CD1c-positive myeloid dendritic cell (primary cell): ENCODE results near the gene NRN1L.
A peak's percentile ranks its signal among the peaks of the same experiment; 100 is the strongest.
"Not testable (repeated sequence)": the region's sequence is repeated elsewhere in the genome, so short reads cannot be mapped to it uniquely, and the experiment has no call there.

Source experiments
- DNase-seq: peaks from one replicate; pipeline ENCODE4 v3.0.0-alpha.2; 2016; ENCODE audit errors: extremely low spot score

Gene NRN1L

GRCh38 chr16:67884684-67885083 is at the start of gene NRN1L:
NRN1L (plus strand) TSS chr16:67884885; CDS start chr16:67884904, 19 bp downstream.
- no peak for DNase-seq

DNA sequence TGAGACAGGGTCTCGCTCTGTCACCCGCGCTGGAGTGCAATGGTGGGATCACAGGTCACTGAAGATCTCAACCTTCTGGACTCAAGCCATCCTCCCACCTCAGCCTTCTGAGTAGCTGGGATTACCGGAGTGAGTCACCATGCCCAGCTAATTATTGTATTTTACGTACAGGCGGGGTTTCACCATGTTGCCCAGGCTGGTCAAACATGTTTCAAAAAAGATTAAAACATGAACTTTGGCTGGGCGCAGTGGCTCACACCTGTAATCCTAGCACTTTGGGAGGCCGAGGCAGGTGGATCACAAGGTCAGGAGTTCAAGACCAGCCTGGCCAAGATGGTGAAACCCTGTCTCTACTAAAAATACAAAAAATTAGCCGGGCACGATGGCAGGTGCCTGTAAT is 47.5 kb upstream of the NRN1L start:
- DNase-seq: not testable (repeated sequence)

DNA sequence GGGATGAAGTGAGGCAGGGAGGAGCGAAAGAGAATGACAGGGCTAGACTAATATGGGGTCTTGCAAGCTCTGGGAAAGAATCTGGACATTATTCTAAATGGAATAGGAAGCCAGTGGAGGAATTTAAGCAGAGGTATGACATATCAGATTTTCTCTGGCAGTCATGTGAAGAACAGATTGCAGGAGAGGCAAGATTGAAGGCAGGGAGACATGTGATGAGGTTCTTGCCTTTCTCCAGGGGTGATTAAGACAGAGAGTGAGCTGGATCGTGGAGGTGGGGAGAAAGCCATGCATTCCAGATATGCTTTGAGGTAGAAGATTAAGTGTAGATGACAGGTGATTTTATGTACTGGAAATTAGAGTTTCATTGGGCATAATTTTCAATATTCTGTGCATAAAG is 46.9 kb upstream of the NRN1L start:
- DNase-seq: no peak

GRCh38 chr16:67841198-67841815 is 43.4 kb upstream of the NRN1L start:
- DNase-seq: no peak

DNA sequence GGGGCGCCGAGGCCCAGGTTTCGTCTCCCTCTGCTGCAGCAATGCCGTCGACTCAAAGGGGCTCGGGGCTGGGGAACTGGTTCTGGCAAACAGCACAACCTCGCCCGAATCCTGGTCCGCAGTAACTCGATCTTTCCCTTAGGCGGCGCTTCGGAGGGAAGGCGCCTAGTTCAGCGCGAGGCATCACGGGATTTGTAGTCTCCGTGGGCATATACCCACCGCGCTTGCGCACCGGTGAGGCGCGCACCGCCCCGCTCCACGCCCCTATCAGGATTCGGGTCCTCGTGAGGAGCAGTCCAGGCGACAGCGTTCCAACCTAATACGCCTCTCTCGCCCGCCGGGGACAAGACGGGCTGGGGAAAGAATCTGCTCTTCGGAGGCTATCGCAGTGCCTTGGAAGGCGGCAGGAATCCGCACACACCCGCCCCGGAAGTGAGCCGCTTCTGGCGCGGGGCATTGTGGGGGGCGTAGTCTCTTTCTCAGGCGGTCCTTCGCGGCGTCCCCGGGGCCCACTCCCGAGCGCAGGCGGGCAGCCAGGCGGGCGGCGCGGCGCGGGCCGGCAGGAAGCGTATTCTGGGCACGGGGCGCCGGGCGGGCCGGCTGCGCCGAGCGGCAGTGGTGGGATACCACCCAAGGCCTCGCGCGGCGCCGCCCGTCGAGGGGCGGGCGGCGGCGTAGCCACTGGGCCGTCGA is 42.7 kb upstream of the NRN1L start, which contains the start of gene THAP11:
Gene THAP11 (plus strand): TSS at position 505 of the 693 bp plus-strand sequence. CDS start 235 bp downstream, outside the sequence.
- peak; percentile 98 for DNase-seq

GRCh38 chr16:67842509-67843342 is 42.0 kb upstream of the NRN1L start:
- DNase-seq: peak; percentile 52

GRCh38 chr16:67843343-67843765 is 41.3 kb upstream of the NRN1L start:
- no peak for DNase-seq

GRCh38 chr16:67844497-67844896 is 40.2 kb upstream of the NRN1L start:
- no peak for DNase-seq

- peak; percentile 57 for DNase-seq
These were observed 39.2 kb upstream of the NRN1L start for GRCh38 chr16:67845291-67846062.

GRCh38 chr16:67846063-67846319 is 38.7 kb upstream of the NRN1L start:
- DNase-seq: no peak

DNA sequence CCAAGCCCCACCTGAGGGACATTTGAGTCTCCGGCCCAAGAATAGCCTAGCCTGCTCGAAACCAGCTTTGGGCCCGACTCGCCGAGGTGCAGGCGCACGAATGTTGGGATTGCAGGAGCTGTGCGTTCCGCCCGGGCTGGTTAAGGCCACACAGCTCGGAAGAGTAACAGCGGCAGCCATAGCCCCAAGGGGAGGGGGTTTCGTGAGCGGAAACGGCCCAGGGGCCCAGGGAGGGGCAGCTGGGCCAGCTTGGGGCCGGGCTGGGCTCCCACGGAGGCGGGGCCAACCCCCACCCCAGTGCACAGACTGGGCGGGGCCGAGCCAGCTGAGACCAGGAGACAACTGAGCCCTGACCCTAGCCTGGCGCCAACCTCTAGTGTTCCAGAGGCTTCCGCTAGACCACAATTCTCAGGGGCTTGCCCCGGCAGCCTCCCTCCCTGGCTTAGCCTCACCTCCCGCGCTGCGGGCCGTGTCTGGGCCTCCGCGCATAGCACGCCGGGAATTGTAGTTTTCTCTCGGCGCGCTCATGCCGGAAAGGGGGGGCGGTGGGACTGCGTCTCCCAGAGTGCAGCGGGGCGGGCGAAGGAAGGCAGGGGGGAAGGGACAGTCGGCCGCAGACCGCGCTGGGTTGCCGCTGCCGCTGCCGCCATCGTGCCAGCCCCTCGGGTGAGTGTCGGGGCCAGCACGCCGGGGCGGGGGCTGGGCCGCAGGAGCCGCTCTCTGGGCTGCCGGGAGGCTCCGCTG is 38.2 kb upstream of the NRN1L start, which contains the start of gene NUTF2:
Gene NUTF2 (plus strand): TSS at position 614 of the 744 bp plus-strand sequence. CDS start 18,198 bp downstream, outside the sequence.
- DNase-seq: peak; percentile 97

DNA sequence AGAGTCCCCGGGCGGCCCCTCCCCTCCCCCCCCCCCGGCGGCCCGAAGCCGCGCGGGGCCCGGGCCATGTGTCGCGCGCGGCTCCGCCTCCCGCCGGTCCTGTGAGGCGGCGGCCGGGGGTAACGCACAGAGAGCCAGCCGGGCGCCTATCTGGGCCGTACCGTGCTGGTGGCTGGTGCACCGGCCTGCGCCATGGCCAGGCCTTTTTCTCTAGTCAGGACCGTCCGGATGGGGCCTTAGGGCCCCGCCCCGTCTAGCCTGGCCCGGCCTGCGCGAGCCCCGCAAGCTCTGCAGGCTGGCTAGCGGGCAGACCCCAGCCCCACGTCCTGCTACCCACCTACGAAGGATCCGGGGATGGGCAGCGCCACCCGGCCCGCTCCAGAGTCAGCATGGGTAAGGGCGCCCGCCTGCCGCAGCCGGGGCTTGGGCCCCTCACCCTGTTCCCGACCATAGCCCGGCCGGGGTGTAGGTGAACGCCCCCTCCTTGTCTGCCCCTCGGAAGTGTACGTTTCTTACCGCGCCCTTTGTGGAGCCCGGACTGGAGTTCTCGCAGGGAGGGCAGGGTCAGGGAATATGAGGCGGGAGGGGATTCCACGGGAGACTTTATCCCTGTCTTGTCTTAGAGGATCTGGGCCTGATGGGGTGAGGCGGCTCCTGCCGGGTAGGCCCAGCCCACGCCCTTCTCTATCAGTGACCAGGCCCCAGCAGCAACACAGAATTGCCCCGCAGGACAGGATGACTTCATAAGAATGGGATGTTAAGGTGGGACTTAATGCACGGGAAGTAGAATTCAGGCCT is 37.4 kb upstream of the NRN1L start, which contains the start of gene CENPT:
Gene CENPT (minus strand): TSS at position 630 of the 798 bp plus-strand sequence. CDS start 13,834 bp downstream, outside the sequence.
- DNase-seq: peak; percentile 78

DNA sequence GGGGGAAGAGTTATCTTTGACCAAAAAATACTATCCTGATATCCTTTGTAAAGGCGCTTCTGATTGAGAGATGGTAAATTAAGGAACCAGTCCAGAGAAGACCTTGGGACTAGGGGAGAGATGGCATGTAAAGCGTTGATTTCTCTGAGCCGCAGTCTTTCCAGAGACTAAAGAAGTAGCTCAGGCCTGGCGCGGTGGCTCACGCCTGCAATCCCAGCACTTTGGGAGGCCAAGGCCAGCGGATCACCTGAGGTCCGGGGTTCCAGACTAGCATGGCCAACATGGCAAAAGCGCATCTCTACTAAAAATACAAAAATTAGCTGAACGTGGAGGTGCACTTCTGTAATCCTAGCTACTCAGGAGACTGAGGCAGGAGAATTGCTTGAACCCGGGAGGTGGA is 36.6 kb upstream of the NRN1L start:
- no peak for DNase-seq

DNA sequence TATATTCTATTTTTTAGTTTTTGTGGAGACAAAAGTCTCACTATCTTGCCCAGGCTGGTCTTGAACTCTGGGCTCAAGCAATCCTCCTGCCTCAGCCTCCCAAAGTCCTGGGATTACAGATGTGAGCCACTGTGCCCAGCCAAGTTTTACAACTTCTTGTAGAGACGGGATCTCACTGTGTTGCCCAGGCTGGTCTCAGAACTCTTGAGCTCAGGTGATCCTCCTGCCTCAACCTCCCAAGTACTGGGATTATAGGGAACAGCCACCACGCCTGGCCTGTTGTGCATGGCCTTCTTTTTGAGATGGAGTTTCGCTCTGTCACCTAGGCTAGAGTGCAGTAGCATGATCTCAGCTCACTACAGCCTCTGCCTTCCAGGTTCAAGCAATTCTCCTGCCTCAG is 31.0 kb upstream of the NRN1L start:
- no peak for DNase-seq

GRCh38 chr16:67855789-67856188 is 28.9 kb upstream of the NRN1L start:
- DNase-seq: no peak

- DNase-seq: peak; percentile 1
These were observed 27.6 kb upstream of the NRN1L start for GRCh38 chr16:67856927-67857546.

DNA sequence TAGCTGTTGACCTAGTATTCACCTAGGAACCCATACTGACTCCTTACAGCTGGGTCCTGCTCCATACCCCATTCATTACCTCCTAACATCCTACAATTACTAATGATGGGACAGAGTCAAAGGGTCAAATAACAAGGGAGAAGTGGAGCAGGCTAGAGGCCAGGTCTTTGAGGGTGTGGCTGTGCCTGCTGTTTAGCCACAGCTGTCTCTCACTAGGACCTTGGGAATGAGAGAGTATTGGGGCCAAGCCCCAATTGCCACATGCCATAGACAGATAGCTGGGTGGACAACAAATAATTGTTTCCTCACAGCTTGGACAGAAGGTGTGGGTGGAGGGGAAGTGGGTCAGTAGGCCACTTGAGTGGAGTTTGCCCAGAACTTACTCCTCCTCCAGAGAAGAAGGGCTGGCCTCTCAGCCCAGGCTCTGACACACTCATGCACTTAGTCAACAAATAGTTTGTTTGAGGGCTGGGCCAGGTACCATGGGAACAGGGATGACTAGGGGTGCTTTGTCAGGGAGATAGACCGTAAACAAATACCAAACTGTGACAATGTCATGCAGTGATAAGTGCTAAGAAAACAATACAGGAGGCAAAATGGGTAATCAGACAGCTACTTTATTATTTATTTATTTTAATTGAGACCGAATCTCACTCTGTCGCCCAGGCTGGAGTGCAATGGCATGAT is 27.0 kb upstream of the NRN1L start:
- peak; percentile 98 for DNase-seq

- DNase-seq: peak; percentile 68
These were observed 26.2 kb upstream of the NRN1L start for GRCh38 chr16:67858500-67858899.
